Erythroblast (primary cell): ENCODE measurements around the gene PEX11G.

ENCODE experiments used
- GATA1 ChIP-seq: IDR thresholded peaks from 2 replicates; pipeline ENCODE4 v1.6.1; 2011; ENCODE audit warnings: low read depth, mild to moderate bottlenecking, control low read depth, low read length, moderate library complexity
- POLR2A ChIP-seq: IDR thresholded peaks from 2 replicates; pipeline ENCODE4 v1.6.1; 2011; ENCODE audit warnings: mild to moderate bottlenecking, low read length

DNA sequence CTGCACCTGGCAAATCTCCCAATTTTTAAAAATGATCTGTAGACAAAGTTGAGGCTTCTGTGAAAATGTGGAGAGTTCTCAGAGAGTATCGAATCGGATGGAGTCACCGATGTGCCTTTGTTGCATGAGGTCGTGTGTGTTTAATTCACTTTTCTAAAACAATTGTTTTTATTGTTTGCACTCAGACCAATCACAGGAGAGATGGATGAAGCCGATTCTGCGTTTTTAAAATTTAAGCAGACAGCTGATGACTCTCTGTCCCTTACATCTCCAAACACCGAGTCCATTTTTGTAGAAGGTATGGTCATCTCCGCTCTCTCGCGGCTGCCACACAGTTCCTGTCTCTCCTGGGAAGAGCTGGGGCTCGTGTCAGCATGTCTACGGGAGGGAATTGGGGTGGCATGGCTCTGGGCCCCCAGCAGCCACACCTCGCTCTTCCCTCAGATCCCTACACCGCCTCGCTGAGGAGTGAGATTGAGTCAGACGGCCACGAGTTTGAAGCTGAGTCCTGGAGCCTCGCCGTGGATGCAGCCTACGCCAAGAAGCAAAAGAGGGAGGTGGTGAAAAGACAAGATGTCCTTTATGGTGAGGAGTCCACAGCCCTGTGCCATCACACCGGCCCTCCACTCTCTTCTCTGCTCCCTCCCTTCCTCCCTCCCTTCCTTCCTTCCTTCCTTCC, 47.2 kb downstream of the PEX11G start:
- TF ChIP-seq POLR2A (no peak), GATA1 (no peak)
